ENCODE data around the gene DIPK1B. TPM values are rescaled to one million over a fixed set of nuclear protein-coding genes. Genes with fewer than 3 reads are reported as not detected.

Gene DIPK1B
- total and polyA plus RNA-seq, 2 donors (not counting 3 experiments of a cell fraction or from before 2014, with no cell fraction given): 253 to 441 TPM

DNA sequence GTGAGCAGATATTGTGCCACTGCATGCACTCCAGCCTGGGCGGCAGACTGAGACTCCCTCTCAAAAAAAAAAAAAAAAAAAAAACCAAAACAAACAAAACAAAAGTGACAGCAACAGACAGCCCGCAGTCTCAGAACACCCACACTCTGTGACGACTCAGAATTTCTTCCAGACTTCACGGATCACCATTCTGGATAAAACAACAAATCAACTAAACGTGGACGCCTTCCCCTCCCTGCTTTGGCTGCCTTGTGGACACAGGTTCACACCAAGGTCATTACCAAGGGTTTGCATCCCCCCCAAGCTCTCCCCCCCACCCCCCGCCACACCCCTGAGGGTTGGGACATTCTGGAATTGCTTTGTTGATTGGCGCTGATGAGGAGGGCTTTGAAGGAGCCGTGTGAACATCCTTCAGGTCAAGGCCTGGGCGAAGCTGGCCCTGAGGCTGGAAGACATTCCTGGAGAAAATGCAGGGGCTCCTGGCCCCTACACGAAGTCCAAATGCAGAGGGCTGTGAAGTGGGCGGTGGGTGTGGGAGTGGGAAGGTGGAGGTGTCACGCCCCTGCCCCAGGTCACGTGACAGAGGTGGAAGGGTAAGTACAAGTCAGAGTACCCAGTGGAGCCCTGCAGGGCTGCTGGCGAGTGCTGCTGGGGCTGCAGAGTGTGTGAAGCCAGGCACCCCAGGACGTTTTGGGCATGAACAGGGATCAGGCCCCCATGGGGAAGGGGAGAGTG, 20.2 kb downstream of the DIPK1B start:
- H3K9me3 ChIP-seq (replicated peaks; ENCODE audit: control insufficient read depth, insufficient read depth, low read length): no peaks in the 10 kb centered on the region
- intact Hi-C loops (cut with micrococcal nuclease) (no loop called here), dilution Hi-C loops (cut with MboI; ENCODE audit: extremely low pct_ligation_motif_present, low sequenced_read_pairs) (no loop called here)
- peaks cover 26% of the 10 kb centered on the region for H3K79me2 ChIP-seq (ENCODE audit: control insufficient read depth, insufficient read depth, low read length)
- CTCF ChIA-PET: no interaction called here
- no peak overlapping the region for H3K9ac ChIP-seq (replicated peaks; ENCODE audit: extremely low read depth, insufficient read depth, low read length)
- peaks cover 11% of the 10 kb centered on the region for H3K4me1 ChIP-seq (ENCODE audit: control insufficient read depth, extremely low read depth, insufficient read depth, low read length)
- H3K27ac ChIP-seq (ENCODE audit: insufficient read depth, low read depth, low read length): no peak overlapping the region
- no peaks in the 10 kb centered on the region for H3K27me3 ChIP-seq (ENCODE audit: control insufficient read depth in 2 of 2, insufficient read depth in 2 of 2, low read length in 2 of 2)
- H3K4me2 ChIP-seq (ENCODE audit: insufficient read depth, low read length): no peak overlapping the region
- POLR2A ChIA-PET: no interaction called here
- no peaks in the 10 kb centered on the region for H3K9me1 ChIP-seq (replicated peaks; ENCODE audit: control insufficient read depth, extremely low read depth, insufficient read depth, low read length)
- H4K20me1 ChIP-seq (replicated peaks; ENCODE audit: control insufficient read depth, extremely low read depth, insufficient read depth, low read length): no peaks in the 10 kb centered on the region
- no peak overlapping the region for H2AFZ ChIP-seq (ENCODE audit: low read depth, low read length)
- no peak for FAIRE-seq
- no peaks in the 10 kb centered on the region for H3K36me3 ChIP-seq (ENCODE audit: control insufficient read depth in 2 of 2, extremely low read depth in 1 of 2, insufficient read depth in 2 of 2, low read length in 2 of 2)
- no TSS peak for BruUV-seq (replicated peaks)
- DNase-seq (ENCODE audit: low read depth, low spot score): no peak
- H3K4me3 ChIP-seq (replicated peaks in 1 of 3; ENCODE audit: insufficient read depth in 1 of 3, low read depth in 1 of 3, low read length in 3 of 3): no peak overlapping the region
- TF ChIP-seq POLR2AphosphoS5 (IDR thresholded peaks at IDR 0.05; ENCODE audit: insufficient read depth, low read depth, low read length): no peak
- no peak for TF ChIP-seq CTCF (IDR thresholded peaks at IDR 0.05; ENCODE audit: extremely low read depth in 1 of 2, insufficient read depth in 1 of 2, low read depth in 1 of 2, low read length in 2 of 2)
- no peak for TF ChIP-seq JUN (IDR thresholded peaks at IDR 0.05; ENCODE audit: borderline replicate concordance, insufficient read depth, insufficient read length, low read depth)

DNA sequence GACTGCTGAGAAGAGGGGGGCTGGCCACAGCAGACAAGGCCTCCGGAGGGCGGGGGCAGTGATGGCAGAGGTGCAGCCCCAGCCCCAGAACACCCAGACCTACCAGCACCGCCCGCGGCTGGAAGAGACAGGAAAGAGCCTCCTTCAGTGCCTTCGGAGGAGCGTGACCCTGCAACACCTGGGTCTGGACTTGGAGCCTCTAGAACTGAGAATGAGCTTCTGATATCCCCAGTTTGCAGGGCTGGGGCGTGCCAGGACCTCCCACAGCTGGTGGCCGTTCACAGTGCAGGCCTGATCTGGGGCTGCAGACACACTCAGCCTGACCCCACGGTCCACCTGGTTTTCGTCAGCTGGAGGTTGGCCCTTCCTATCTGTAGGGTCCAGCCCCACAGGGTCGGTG, 21.2 kb downstream of the DIPK1B start:
- Histone ChIP-seq H3K79me2 (ENCODE audit: control insufficient read depth, insufficient read depth, low read length) (peaks cover 19% of the 10 kb centered on the region), H3K4me2 (ENCODE audit: insufficient read depth, low read length) (no peak overlapping the region), H3K4me3 (replicated peaks in 1 of 3; ENCODE audit: insufficient read depth in 1 of 3, low read depth in 1 of 3, low read length in 3 of 3) (no peak overlapping the region), H3K9me3 (replicated peaks; ENCODE audit: control insufficient read depth, insufficient read depth, low read length) (no peaks in the 10 kb centered on the region), H3K9me1 (replicated peaks; ENCODE audit: control insufficient read depth, extremely low read depth, insufficient read depth, low read length) (no peaks in the 10 kb centered on the region), H3K36me3 (ENCODE audit: control insufficient read depth in 2 of 2, extremely low read depth in 1 of 2, insufficient read depth in 2 of 2, low read length in 2 of 2) (no peaks in the 10 kb centered on the region), H4K20me1 (replicated peaks; ENCODE audit: control insufficient read depth, extremely low read depth, insufficient read depth, low read length) (no peaks in the 10 kb centered on the region), H3K4me1 (ENCODE audit: control insufficient read depth, extremely low read depth, insufficient read depth, low read length) (peaks cover 9% of the 10 kb centered on the region), H3K27me3 (ENCODE audit: control insufficient read depth in 2 of 2, insufficient read depth in 2 of 2, low read length in 2 of 2) (no peaks in the 10 kb centered on the region), H2AFZ (ENCODE audit: low read depth, low read length) (no peak overlapping the region), H3K27ac (ENCODE audit: insufficient read depth, low read depth, low read length) (no peak overlapping the region), H3K9ac (replicated peaks; ENCODE audit: extremely low read depth, insufficient read depth, low read length) (no peak overlapping the region)
- intact Hi-C loops (cut with micrococcal nuclease): no loop called here
- POLR2A ChIA-PET: no interaction called here
- FAIRE-seq (no peak), DNase-seq (ENCODE audit: low read depth, low spot score) (no peak)
- CTCF ChIA-PET: no interaction called here
- TF ChIP-seq MAX (IDR thresholded peaks at IDR 0.05; ENCODE audit: insufficient read depth, insufficient read length) (no peak), FOS (IDR thresholded peaks at IDR 0.05; ENCODE audit: borderline replicate concordance, insufficient read depth, low read length) (no peak), JUN (IDR thresholded peaks at IDR 0.05; ENCODE audit: borderline replicate concordance, insufficient read depth, insufficient read length, low read depth) (no peak), POLR2A (IDR thresholded peaks at IDR 0.05; ENCODE audit: low read depth, low read length) (no peak), POLR2AphosphoS5 (IDR thresholded peaks at IDR 0.05; ENCODE audit: insufficient read depth, low read depth, low read length) (no peak), CTCF (IDR thresholded peaks at IDR 0.05; ENCODE audit: extremely low read depth in 1 of 2, insufficient read depth in 1 of 2, low read depth in 1 of 2, low read length in 2 of 2) (no peak), EZH2 (IDR thresholded peaks at IDR 0.05; ENCODE audit: borderline replicate concordance, low read depth, low read length, severe bottlenecking) (no peak), MYC (IDR thresholded peaks at IDR 0.05; ENCODE audit: low read depth, low read length) (no peak), GATA2 (IDR thresholded peaks at IDR 0.05; ENCODE audit: insufficient read depth, insufficient read length, low read depth, low read length) (no peak)
- dilution Hi-C loops (cut with MboI; ENCODE audit: extremely low pct_ligation_motif_present, low sequenced_read_pairs): no loop called here
- no TSS peak for BruUV-seq (replicated peaks)
